ACHN (cell line): ENCODE results near the gene GNRH2.
"Not testable (repeated sequence)": the region's sequence is repeated elsewhere in the genome, so short reads cannot be mapped to it uniquely, and the experiment has no call there.

Experiments
- DNase-seq: peaks from one replicate; pipeline ENCODE4 v3.0.0-alpha.2; 2015
- in situ Hi-C: cut with HindIII; loops from 2 replicates; pipeline ENCODE4 v1.10.0; 2017; ENCODE audit warnings: low sequenced_read_pairs, low pct_ligation_motif_present, low pct_unique_long_range_greater_than_20kb

Gene GNRH2

DNA sequence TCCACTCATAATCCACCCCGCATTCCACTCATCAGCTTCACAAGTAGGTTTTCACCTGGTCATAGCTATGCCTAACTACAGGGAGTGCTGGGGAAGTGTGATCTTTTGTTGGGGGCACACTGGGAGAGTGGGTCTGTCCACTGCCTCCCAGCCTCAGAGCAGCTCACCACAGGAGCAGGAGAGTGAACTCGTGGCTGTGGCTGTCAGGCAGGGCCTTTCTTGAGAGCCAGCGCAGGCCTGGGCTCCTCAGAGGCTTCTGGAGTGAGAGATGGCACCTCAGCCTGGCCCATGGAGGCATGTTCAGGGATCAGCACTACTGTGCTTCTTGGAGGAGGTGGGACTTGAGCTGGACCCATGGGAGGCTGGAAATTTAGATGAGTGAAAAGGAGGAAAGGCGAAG lies 4.0 kb upstream of the GNRH2 start:
- no peak for DNase-seq
- in situ Hi-C loops: no loop called here

- in situ Hi-C loops: no loop called here
- no peak for DNase-seq
These were observed 3.3 kb upstream of the GNRH2 start for GRCh38 chr20:3040086-3040485.

GRCh38 chr20:3041854-3042409 lies 1.5 kb upstream of the GNRH2 start:
- no peak for DNase-seq
- in situ Hi-C loops: no loop called here

- in situ Hi-C loops: no loop called here
- no peak for DNase-seq
These were observed 797 bp upstream of the GNRH2 start for GRCh38 chr20:3042625-3043024.

DNA sequence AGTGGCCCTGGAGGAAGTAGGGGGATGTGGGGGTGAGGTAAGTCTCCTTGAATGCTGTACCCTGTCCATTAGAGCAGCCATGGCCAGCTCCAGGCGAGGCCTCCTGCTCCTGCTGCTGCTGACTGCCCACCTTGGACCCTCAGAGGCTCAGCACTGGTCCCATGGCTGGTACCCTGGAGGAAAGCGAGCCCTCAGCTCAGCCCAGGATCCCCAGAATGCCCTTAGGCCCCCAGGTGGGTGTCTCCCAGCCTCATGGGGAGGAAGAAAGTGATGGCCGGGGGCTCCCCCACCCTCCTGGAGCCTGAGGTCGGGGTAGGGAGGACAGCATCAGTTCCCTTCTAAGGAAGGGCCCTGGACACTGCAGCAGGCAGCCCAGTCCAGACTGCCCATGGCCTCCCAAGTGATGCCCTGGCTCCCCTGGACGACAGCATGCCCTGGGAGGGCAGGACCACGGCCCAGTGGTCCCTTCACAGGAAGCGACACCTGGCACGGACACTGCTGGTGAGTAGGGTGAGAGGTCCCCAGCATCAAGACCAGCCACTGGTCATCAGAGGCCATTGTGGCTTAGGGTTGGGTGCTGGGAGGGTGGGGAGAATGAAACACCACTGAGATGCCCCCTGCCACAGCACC lies 1.0 kb downstream of the GNRH2 start:
- no peak for DNase-seq
- in situ Hi-C loops: no loop called here

DNA sequence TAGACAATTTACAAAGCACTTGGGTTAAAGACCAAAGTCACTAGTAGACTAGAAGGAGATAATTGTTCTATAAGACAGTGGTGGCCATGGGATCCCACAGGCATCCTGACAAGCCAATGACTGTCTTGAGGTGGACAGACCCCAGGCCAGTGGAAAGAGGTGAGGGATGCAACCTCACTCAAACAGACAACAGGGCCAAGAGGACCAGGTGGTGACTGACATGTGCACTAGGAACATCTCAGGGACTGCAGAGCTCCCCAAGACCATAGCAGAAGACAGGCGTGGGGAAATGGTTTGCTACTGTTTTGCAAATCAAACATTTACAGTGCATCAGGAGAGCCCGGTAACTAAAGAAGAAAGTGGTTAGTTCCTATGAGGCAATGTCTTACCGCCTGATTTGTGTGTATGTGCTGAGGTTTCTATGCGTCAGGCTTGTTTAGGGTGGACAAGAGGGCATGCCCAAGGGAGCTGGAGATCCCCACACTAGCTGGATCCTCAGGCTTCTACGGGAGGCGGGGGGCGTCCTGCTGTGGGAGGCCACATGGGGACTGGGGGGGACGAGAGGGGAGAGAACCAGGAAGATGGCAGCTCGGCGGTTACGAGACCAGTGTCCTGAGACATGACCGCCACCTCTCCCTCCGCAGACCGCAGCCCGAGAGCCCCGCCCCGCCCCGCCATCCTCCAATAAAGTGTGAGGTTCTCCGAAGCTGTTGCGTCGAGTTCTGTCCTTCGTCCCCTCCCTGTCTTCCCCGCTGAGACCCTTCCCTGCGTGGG lies 1.8 kb downstream of the GNRH2 start:
- DNase-seq: no peak
- in situ Hi-C loops: no loop called here

- peak; percentile 83 for DNase-seq
These were observed 2.6 kb downstream of the GNRH2 start, which contains the start of gene MRPS26 for GRCh38 chr20:3045816-3046676. TSS of gene MRPS26 (plus strand) at chr20:3046052. CDS start at chr20:3046069, 17 bp downstream.

DNA sequence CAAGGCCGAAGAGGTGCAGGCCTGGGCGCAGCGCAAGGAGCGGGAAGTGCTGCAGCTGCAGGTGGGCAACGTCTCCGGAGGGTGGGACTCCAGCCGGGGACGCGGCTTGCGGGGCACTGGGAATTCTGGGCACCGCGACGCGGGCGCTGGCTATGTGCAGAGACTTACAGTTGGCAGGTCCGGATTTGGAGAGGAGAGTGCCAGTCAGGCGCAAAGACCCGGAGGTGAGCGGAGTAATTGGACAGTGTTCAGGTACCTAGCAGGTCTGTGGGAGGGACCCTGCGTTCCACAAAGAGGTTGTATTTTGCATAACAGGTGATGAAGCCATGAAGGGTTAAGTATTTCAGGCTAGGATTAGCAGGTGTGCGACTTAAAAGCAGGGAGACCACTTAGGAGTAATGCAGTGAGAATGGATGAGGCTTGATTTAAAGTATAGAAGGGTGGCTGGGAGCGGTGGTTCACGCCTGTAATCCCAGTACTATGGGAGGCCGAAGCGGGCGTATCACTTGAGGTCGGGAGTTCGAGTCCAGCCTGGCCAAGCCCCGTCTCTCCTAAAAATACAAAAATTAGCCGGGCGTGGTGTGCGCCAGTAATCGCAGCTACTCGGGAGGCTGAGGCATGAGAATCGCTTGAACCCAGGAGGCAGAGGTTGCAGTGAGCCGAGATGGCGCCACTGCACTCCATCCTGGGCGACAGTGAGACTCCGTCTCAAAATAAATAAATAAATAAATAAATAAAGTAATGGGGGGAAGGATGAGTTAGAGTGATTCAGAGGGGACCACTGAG lies 3.4 kb downstream of the GNRH2 start:
- in situ Hi-C loops: no loop called here
- DNase-seq: no peak

More at GRCh38 chr20:3045816-3046676, 2.6 kb downstream of the GNRH2 start, which contains the start of gene MRPS26:
- in situ Hi-C loops: no loop called here

DNA sequence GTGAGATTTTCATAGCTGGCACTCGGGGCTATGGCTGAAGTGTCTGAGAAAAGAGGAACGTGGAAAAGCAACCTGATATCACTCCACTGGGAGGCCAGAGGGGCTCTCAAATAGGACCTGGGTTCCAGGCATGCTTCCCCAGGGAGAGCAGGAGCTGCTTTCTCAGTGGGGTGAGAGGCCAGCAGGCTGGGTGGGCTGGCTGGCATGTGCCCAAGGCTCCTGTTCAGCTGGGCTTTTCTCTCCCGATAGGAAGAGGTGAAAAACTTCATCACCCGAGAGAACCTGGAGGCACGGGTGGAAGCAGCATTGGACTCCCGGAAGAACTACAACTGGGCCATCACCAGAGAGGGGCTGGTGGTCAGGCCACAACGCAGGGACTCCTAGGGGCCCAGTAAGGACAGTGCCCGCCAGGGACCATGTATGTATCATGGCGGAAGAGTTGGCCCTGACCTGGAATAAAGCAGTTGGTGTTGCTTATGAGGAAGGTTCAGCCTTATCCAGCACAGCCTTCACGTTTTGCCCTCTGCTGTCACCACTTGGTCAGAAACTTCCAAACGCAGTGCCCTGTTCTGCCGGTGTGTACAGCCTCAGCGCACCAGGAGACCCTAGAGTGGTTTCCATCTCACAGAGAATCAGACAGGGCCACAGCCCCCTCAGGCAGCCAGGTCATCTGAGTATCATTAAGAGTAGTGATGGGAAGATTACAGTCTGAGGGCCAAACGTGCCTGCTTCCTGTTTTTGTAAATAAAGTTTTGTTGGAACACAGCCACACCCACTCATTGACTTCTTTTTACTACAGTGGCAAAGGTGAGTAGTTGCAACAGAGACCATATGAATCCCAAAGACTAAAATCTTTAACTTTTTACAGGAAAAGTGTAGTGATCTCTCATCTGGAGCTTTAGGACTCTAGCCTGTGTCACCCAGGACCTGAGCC lies 4.3 kb downstream of the GNRH2 start:
- DNase-seq: no peak
- in situ Hi-C loops: no loop called here

GRCh38 chr20:3051385-3052019 lies 8.1 kb downstream of the GNRH2 start:
- DNase-seq: no peak
- in situ Hi-C loops: no loop called here

DNA sequence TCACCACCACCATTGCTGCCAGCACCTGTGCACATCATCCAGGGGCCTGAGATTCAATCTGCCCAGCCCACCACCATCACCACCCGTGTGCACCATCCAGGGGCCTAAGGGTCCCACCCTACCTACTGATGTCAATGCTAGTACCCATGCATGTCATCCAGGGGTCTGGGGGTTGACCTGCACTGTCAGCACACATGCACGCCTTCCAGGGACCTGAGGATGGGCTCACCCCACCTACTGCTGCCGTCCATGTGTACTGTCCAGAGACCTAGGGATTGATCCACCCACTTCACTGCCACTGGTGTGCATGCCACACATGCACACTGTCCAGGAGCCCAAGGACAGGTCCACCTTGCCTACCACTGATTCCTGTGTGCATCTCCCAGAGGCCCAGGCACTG lies 16.1 kb downstream of the GNRH2 start:
- no peak for DNase-seq
- in situ Hi-C loops: no loop called here

GRCh38 chr20:3064119-3064518 lies 20.7 kb downstream of the GNRH2 start:
- in situ Hi-C loops: not testable (repeated sequence)

DNA sequence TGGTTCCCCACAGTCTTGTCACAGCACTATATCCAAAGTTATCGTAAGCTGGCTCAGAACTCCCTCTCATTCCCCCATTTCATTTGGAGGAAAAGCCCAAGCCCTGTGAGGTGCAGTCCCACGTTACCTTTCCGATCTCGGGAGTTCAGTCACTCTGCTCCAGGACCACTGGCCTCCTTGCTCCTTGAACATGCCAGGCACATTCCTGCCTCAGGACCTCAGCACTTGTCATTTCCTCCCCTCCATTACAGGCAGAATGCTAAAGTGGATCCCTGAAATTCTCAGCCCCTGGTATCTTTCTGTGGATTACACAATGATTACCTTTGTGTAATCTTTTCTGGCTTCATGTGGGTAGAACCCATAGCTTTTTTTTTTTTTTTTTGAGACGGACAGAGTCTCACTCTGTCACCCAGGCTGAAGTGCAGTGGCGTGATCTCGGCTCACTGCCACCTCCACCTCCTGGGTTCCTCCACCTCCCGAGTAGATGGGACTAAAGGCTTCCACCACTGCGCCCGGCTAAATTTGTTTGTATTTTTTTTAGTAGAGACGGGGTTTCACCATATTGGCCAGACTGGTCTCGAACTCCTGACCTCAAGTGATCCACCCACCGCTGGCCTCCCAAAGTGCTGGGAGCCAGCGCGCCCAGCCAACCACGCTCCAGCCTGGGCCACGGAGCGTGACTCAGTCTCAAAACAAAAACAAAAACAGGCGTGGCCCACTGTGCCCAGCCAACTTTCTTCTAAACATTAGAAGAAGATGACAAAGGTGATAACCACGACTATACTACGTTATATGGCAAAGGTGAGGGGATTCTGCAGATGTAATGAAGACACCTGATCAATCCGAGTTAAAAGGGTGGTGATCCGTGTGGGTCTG lies 24.0 kb downstream of the GNRH2 start:
- DNase-seq: no peak
- in situ Hi-C loops: no loop called here

More at GRCh38 chr20:3064119-3064518, 20.7 kb downstream of the GNRH2 start:
- DNase-seq: not testable (repeated sequence)

DNA sequence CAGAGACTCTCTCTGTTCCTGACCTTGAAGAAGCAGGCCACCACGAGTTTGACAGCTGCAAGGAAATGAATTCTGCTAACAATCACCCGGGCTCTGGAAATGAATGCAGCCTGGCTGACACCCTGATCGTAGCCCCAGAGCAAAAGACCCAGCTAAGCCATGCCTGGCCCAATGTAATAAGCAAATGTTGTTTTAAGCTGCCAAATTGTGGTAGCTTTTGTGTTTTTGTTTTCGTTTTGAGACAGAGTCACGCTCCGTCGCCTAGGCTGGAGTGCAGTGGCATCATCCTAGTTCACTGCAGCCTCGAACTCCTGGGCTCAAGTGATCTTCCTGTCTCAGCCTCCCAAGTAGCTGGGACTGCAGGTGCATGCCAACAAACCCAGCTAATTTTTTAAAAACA lies 24.7 kb downstream of the GNRH2 start:
- no peak for DNase-seq
- in situ Hi-C loops: no loop called here

- DNase-seq: peak; percentile 80
These were observed 25.8 kb downstream of the GNRH2 start for GRCh38 chr20:3068986-3069900.

More at GRCh38 chr20:3068986-3069900, 25.8 kb downstream of the GNRH2 start:
- in situ Hi-C loops: no loop called here
